Jurkat, Clone E6-1 (cell line): ENCODE data around the gene ZNF394.
A peak's percentile ranks its signal among the peaks of the same experiment; 100 is the strongest.

Experiments used
- DNase-seq: peaks from one replicate; pipeline ENCODE4 v3.0.0-alpha.2; 2011; ENCODE audit warnings: low read depth, low spot score
- H3K4me3 ChIP-seq: 2 replicates; pipeline ENCODE4 v1.5.1; 2011; ENCODE audit warnings: mild to moderate bottlenecking, low read length, control low read depth, moderate library complexity

ZNF394 gene

GRCh38 chr7:99456288-99456687 lies 43.8 kb downstream of the ZNF394 start:
- DNase-seq: no peak
- H3K4me3 ChIP-seq: no peak overlapping the region

GRCh38 chr7:99455874-99456273 lies 44.2 kb downstream of the ZNF394 start:
- DNase-seq: no peak
- no peak overlapping the region for H3K4me3 ChIP-seq

GRCh38 chr7:99453105-99453504 lies 47.0 kb downstream of the ZNF394 start:
- DNase-seq: no peak
- H3K4me3 ChIP-seq: no peak overlapping the region

GRCh38 chr7:99452541-99452940 lies 47.5 kb downstream of the ZNF394 start:
- no peak for DNase-seq
- no peak overlapping the region for H3K4me3 ChIP-seq

GRCh38 chr7:99451936-99452335 lies 48.1 kb downstream of the ZNF394 start:
- DNase-seq: no peak
- no peak overlapping the region for H3K4me3 ChIP-seq

GRCh38 chr7:99449326-99449725 lies 50.8 kb downstream of the ZNF394 start:
- H3K4me3 ChIP-seq: no peak overlapping the region

GRCh38 chr7:99448855-99449254 lies 51.2 kb downstream of the ZNF394 start:
- DNase-seq: no peak
- no peak overlapping the region for H3K4me3 ChIP-seq

More at GRCh38 chr7:99449326-99449725, 50.8 kb downstream of the ZNF394 start:
- no peak for DNase-seq

GRCh38 chr7:99447943-99448342 lies 52.1 kb downstream of the ZNF394 start:
- no peak overlapping the region for H3K4me3 ChIP-seq
- DNase-seq: peak; percentile 29

GRCh38 chr7:99446096-99446495 lies 54.0 kb downstream of the ZNF394 start:
- no peak overlapping the region for H3K4me3 ChIP-seq
- DNase-seq: no peak
